ENCODE measurements around the gene ARHGEF26. TPM values are rescaled to one million over a fixed set of nuclear protein-coding genes. Genes with fewer than 3 reads are reported as not detected.
A peak's percentile ranks its signal among the peaks of the same experiment; 100 is the strongest.

Gene ARHGEF26
- polyA plus RNA-seq, 1 experiment = 0.05 TPM

DNA sequence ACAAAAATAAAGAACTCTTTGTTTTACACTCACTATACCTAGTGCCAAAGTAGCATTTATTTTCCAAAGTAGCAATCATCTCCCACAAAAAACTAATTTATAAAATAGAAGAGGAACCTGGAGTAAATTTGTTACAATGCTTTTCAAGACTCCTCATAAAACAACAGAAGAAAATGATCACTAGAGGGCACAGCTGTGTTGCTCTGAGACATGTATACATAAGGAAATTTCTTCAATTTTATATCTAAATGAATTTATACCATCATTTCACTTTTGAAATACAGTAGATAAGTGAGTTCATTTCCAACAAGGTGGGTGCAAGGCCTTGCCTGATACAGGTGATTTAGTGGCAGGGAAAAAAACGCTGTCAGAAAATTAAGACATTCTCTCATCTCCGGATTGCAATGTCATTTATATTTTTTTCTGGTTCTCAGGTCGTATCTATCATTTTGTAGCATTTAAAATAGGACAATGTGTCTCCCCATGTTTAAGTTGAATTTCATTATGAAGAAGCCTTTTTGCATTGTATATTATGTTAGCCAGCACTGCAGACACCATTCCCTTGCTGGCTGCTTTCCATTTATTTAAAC, 25.3 kb upstream of the ARHGEF26 start:
- TF ChIP-seq, protein P1, sequence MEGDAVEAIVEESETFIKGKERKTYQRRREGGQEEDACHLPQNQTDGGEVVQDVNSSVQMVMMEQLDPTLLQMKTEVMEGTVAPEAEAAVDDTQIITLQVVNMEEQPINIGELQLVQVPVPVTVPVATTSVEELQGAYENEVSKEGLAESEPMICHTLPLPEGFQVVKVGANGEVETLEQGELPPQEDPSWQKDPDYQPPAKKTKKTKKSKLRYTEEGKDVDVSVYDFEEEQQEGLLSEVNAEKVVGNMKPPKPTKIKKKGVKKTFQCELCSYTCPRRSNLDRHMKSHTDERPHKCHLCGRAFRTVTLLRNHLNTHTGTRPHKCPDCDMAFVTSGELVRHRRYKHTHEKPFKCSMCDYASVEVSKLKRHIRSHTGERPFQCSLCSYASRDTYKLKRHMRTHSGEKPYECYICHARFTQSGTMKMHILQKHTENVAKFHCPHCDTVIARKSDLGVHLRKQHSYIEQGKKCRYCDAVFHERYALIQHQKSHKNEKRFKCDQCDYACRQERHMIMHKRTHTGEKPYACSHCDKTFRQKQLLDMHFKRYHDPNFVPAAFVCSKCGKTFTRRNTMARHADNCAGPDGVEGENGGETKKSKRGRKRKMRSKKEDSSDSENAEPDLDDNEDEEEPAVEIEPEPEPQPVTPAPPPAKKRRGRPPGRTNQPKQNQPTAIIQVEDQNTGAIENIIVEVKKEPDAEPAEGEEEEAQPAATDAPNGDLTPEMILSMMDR (IDR thresholded peaks at IDR 0.05; ENCODE audit: insufficient read depth, low read depth, low read length) = peak; percentile 42
- H3K27me3 ChIP-seq (ENCODE audit: control insufficient read depth, insufficient read depth, low read length) = no peaks in the 10 kb centered on the region
- DNase-seq (ENCODE audit: low read depth) = no peak
- H3K4me3 ChIP-seq (ENCODE audit: low read depth, low read length) = no peak overlapping the region
- ChIA-PET CTCF (interaction anchor here (0.5 to 0.6 kb wide), 2 partner anchors 94 to 161 kb away, joined by 3 read pairs; no protein-coding TSS in a partner anchor), POLR2A (no interaction called here)
- H3K36me3 ChIP-seq (ENCODE audit: control insufficient read depth, insufficient read depth, low read length) = no peaks in the 10 kb centered on the region

DNA sequence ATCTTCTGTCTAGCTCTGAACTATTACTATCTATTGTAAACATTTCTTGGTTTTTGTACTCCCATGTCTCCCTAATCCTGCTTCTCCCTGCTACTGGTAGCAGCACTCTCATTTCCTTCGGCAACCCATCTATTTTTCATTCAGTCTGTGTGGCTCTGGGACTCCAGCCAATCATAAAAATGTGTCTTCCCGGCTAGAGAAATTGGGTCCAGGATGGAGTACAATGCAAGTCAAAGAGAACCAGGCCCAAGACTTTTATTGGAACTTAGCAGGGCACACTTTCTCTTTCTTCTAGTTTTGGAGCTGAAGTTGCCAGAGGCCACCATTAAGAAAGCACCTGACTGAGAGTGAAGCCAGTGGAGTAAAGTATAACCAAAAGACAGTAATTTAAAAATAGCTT, 22.8 kb upstream of the ARHGEF26 start:
- Histone ChIP-seq H3K36me3 (ENCODE audit: control insufficient read depth, insufficient read depth, low read length) (no peaks in the 10 kb centered on the region), H3K4me3 (ENCODE audit: low read depth, low read length) (no peak overlapping the region), H3K27me3 (ENCODE audit: control insufficient read depth, insufficient read depth, low read length) (no peaks in the 10 kb centered on the region)
- TF ChIP-seq, protein P1 (IDR thresholded peaks at IDR 0.05; ENCODE audit: insufficient read depth, low read depth, low read length) = no peak
- CTCF ChIA-PET = interaction anchor here (1.0 to 1.3 kb wide), 2 partner anchors 154 to 155 kb away, joined by 3 to 4 read pairs; no protein-coding TSS in a partner anchor
- DNase-seq (ENCODE audit: low read depth) = no peak
- POLR2A ChIA-PET = no interaction called here

DNA sequence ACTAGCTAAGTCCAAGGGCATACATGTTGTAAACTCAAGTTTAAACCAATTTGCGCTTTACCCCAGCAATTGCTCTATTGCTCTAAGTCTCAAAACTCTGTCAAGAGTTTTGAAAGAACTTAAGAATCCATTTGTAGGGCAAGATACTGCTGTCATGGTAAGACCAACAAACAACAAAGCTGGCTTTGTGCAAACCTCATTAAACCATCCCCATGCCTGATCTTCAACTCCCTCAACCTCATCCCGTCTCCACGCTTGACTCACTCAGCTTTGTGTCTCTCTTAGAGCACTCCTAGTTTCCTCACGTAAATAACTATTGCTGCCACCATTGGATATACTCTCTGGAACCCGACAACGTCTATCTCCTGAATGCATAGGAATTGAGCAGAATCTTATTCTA, 20.6 kb upstream of the ARHGEF26 start:
- CTCF ChIA-PET = no interaction called here
- Histone ChIP-seq H3K27me3 (ENCODE audit: control insufficient read depth, insufficient read depth, low read length) (no peaks in the 10 kb centered on the region), H3K36me3 (ENCODE audit: control insufficient read depth, insufficient read depth, low read length) (no peaks in the 10 kb centered on the region), H3K4me3 (ENCODE audit: low read depth, low read length) (no peak overlapping the region)
- no peak for DNase-seq (ENCODE audit: low read depth)
- TF ChIP-seq, protein P1 (IDR thresholded peaks at IDR 0.05; ENCODE audit: insufficient read depth, low read depth, low read length) = no peak
- POLR2A ChIA-PET = no interaction called here

DNA sequence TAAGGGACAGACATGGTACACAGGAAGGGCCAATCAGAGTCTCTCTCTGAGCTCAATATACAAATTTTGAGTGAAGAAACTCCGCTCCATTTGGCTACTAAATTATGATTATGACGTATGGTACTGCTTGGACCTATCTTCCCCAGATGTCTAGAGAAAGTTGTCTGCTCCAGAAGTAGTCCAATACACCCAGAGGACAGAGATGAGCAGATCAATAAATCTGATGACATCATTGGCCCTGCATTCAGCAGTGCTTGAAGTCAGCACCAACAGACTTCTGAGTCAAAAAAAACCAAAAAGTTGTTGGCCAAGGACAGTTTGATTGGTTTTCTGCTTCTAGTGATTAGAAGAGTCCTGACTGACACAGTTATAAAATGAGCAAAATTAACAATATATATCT, 19.9 kb upstream of the ARHGEF26 start:
- Histone ChIP-seq H3K4me3 (ENCODE audit: low read depth, low read length) (no peak overlapping the region), H3K36me3 (ENCODE audit: control insufficient read depth, insufficient read depth, low read length) (no peaks in the 10 kb centered on the region), H3K27me3 (ENCODE audit: control insufficient read depth, insufficient read depth, low read length) (no peaks in the 10 kb centered on the region)
- DNase-seq (ENCODE audit: low read depth) = no peak
- TF ChIP-seq, protein P1 (IDR thresholded peaks at IDR 0.05; ENCODE audit: insufficient read depth, low read depth, low read length) = no peak
- ChIA-PET POLR2A (no interaction called here), CTCF (no interaction called here)

DNA sequence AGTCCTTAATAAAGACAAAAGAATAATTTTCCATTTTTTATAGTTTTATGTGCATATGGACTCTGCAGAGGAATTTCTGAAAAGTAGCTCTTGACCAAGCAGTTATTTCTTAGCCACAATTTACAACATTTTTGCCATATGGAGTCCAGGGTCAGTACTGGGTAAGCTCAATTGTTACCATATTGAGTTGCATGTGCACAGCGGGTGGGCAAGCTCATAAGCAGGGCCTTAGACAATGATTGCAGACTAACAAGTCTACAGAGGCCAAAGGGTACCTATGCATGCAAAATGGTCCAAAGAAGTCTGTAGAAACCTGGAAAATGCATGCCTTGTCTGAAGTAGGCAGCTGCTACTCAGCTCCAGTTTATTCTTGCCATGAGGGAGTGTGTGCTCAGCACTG, 19.0 kb upstream of the ARHGEF26 start:
- TF ChIP-seq, protein P1 (IDR thresholded peaks at IDR 0.05; ENCODE audit: insufficient read depth, low read depth, low read length) = no peak
- ChIA-PET CTCF (no interaction called here), POLR2A (no interaction called here)
- no peaks in the 10 kb centered on the region for H3K27me3 ChIP-seq (ENCODE audit: control insufficient read depth, insufficient read depth, low read length)
- H3K36me3 ChIP-seq (ENCODE audit: control insufficient read depth, insufficient read depth, low read length) = no peaks in the 10 kb centered on the region
- no peak for DNase-seq (ENCODE audit: low read depth)
- no peak overlapping the region for H3K4me3 ChIP-seq (ENCODE audit: low read depth, low read length)

Measured in BJ (cell line).